Ishikawa (cell line): ENCODE results near the gene MARCHF3.

ENCODE experiments used
- EGR1 ChIP-seq: IDR thresholded peaks from 2 replicates; pipeline ENCODE4 v1.6.1; 2012
- TAF1 ChIP-seq: IDR thresholded peaks from 2 replicates; pipeline ENCODE4 v1.6.1; 2012; ENCODE audit warnings: low read depth, mild to moderate bottlenecking
- TCF12 ChIP-seq: IDR thresholded peaks from 2 replicates; pipeline ENCODE4 v1.6.1; 2012; ENCODE audit warnings: low read depth

DNA sequence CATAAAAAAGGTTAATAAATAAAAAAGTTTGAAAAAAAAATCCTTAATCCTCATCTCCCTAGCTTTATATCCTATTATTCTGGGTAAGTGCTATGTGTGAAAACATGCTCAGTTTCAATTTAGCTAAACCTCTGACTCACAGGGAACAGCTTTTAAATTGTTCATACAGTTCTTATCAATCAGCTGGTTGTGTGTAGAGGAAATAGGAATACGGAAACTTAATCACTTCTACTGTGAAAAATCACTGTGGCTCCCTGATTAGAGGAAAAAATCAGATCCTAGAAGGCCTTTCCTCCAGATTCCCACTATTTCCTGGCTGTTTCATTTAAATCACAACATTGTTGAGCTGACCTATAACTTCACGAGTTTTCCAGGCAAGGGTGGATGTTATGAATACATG lies 120.5 kb downstream of the MARCHF3 start:
- no peak for TF ChIP-seq EGR1
- TF ChIP-seq TAF1: no peak
- no peak for TF ChIP-seq TCF12
